PC-9 (cell line): ENCODE results near the gene OLFML1.

ENCODE experiments used
- CTCF ChIP-seq: fragments of 200-600 bp; sonication (generic); conservative IDR thresholded peaks from 2 replicates; pipeline ENCODE4 v1.6.1; 2017; ENCODE audit warnings: mixed run types, antibody characterized with exemption, mild to moderate bottlenecking, moderate library complexity
- EZH2 ChIP-seq: fragments of 200-600 bp; sonication (generic); IDR thresholded peaks from 2 replicates; pipeline ENCODE4 v1.8.0; 2017; ENCODE audit warnings: antibody characterized with exemption, low read depth

GRCh38 chr11:7533199-7534041 lies 48.1 kb downstream of the OLFML1 start:
- TF ChIP-seq CTCF = no peak
- no peak for TF ChIP-seq EZH2
